Adrenal gland (tissue), 5 donors: ENCODE measurements around the gene POLE.

Source experiments
- CTCF ChIP-seq, 6 experiments: fragments of 450-650 bp in 4 of 6; fragments of 200-600 bp in 2 of 6; sonication (generic) in 1 of 6; IDR thresholded peaks; 1 replicate in 5 of 6; 2 replicates in 1 of 6; pipeline versions ENCODE4 v1.5.1 to v1.8.0; 2016 to 2021; ENCODE audit warnings: antibody characterized with exemption in 6 of 6, mild to moderate bottlenecking in 2 of 6, moderate library complexity in 1 of 6
- POLR2A ChIP-seq, 2 donors: fragments of 450-650 bp; IDR thresholded peaks; one replicate each; pipeline ENCODE4 v1.6.1; 2017; ENCODE audit warnings: antibody characterized with exemption in 2 of 2, mild to moderate bottlenecking in 2 of 2, moderate library complexity in 1 of 2
- donor health status: DM: no; HTN: no; CAD: no.

- no peak for TF ChIP-seq CTCF (IDR thresholded peaks at IDR 0.05)
- TF ChIP-seq POLR2A (IDR thresholded peaks at IDR 0.05), result no peak
Measured at GRCh38 chr12:132700212-132700822, 13.2 kb upstream of the POLE start.
